SK-N-SH treated with all-trans-retinoic acid at 6 μM for 48 hours (cell line): ENCODE measurements around the gene TEX101.

ENCODE experiments used
- ESRRG ChIP-seq: fragments of 250-450 bp; sonication (Bioruptor Pico); IDR thresholded peaks from 2 replicates; pipeline ENCODE4 v1.6.1; 2021; ENCODE audit warnings: mild to moderate bottlenecking
- OSR1 ChIP-seq: fragments of 250-450 bp; sonication (Bioruptor Pico); IDR thresholded peaks from 2 replicates; pipeline ENCODE4 v1.8.0; 2022; ENCODE audit warnings: moderate library complexity, mild to moderate bottlenecking, inconsistent platforms
- ZFP3 ChIP-seq: fragments of 250-450 bp; sonication (Bioruptor Pico); IDR thresholded peaks from 2 replicates; pipeline ENCODE4 v1.5.0; 2020; ENCODE audit warnings: mild to moderate bottlenecking, moderate library complexity
- ZFP30 ChIP-seq: fragments of 450-650 bp; formaldehyde crosslinking; IDR thresholded peaks from 2 replicates; pipeline ENCODE4 v1.5.0; 2022; ENCODE audit warnings: mild to moderate bottlenecking, moderate library complexity

DNA sequence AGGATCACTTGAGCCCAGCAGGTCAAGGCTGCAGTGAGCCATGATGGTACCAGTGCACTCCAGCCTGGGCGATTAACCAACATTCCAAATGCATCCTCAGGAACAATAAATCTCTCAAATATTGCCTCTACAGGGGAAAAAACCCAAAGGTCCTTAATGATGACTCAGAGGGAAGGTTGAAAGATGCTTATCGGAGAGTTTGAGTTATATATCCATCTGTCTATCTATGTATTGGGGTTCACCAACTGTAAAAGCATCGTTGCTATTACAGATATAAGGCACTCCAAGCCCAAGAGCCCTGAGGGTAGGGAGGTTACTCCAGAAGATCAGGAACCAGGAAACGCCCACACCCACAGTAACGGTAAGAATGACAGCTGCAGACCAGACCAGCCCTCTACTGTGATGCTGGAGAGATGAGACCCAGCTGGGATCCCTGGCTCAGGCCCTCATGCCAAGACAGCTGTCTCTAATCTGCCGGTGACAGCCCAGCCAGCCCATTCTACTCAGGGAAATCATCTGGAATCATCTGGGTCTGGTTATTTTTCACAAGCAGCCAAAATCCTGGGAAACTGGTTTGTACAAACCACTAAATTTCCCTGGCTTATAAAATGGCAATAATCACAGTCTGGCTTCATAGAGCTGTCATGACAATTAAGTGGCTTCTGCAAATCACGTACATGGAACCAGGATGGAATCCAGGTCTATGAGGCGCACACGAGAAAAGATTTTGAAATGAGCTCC, 23.8 kb downstream of the TEX101 start:
- no peak for TF ChIP-seq ZFP30 (CRISPR knock-in tag)
- TF ChIP-seq ESRRG (CRISPR knock-in tag), result no peak
- no peak for TF ChIP-seq OSR1 (CRISPR knock-in tag)
- TF ChIP-seq ZFP3 (CRISPR knock-in tag), result no peak
